ENCODE measurements around the gene UMAD1. TPM values are rescaled to one million over a fixed set of nuclear protein-coding genes. Genes with fewer than 3 reads are reported as not detected.

UMAD1 gene
- total RNA-seq, 1 donor from 2014 or later = 18.0 TPM

DNA sequence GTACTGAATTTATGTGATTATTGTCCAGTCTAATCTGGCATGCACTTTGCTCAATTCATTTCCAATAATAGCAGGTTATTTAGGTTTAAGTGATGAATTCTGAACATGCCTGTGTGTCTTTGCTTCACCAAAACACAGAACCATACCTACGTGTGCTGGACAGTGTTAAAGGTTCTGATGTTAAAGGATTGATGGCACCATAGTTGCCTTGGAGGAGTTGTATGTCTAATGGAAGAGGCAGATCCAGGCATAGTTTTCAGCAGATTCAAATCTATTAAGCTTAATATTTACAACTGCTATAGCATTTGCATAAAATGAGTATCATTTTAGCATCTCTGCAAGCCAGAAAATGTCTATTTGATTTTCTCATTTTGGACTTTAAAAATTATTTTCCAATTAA lies 28.0 kb upstream of the UMAD1 start:
- intact Hi-C loops (cut with DNase I) = no loop called here
- ATAC-seq = no peak

GRCh38 chr7:7613210-7613609 lies 27.3 kb upstream of the UMAD1 start:
- no peak for TF ChIP-seq CTCF (IDR thresholded peaks at IDR 0.05)
- no peak overlapping the region for H3K4me3 ChIP-seq
- intact Hi-C loops (cut with DNase I) = no loop called here
- DNase-seq (no peak), ATAC-seq (no peak)
- H3K27me3 ChIP-seq = no peaks in the 10 kb centered on the region
- H3K36me3 ChIP-seq = peaks cover 4% of the 10 kb centered on the region
- H3K27ac ChIP-seq = no peak overlapping the region
- H3K9me3 ChIP-seq = no peaks in the 10 kb centered on the region
- no peaks in the 10 kb centered on the region for H3K4me1 ChIP-seq

More for the DNA sequence above, 28.0 kb upstream of the UMAD1 start:
- no peak overlapping the region for H3K4me3 ChIP-seq
- no peaks in the 10 kb centered on the region for H3K9me3 ChIP-seq
- no peaks in the 10 kb centered on the region for H3K27me3 ChIP-seq
- TF ChIP-seq CTCF (IDR thresholded peaks at IDR 0.05) = no peak
- no peak overlapping the region for H3K27ac ChIP-seq
- no peaks in the 10 kb centered on the region for H3K4me1 ChIP-seq
- H3K36me3 ChIP-seq = peaks cover 11% of the 10 kb centered on the region
- DNase-seq = no peak

DNA sequence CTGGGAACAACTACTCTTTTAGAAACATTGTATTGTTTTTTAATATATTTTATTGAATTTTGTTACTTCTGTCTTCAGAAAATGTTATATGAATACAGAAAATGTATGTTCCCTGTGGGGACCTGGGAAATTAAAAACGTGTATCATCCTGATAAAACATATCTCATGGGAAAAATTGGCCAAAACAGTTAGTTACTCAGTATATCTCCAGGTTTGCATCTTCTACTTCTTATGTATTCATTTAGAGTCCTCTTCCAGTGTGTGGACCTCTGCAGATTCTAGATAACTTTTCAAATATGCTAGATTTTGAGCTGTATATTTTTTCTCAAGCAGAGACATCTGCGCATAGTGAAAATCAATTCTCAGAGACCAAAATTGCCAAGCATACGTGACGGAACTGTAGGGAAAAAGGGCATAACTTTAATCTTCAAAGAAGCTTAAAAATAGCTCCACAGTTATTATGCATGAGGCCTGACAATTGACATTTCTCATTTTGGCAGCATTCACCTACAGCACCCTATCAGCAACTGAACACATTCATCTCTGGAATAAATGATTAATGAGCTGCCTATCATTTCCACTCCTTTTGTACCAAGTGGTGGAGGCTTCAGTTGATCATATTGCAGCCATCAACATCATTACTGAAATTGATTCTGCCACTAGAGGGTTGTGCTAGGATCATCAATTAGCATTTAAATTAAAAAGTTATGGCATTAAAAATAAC lies 26.4 kb upstream of the UMAD1 start:
- no peak overlapping the region for H3K27ac ChIP-seq
- TF ChIP-seq CTCF (IDR thresholded peaks at IDR 0.05) = no peak

DNA sequence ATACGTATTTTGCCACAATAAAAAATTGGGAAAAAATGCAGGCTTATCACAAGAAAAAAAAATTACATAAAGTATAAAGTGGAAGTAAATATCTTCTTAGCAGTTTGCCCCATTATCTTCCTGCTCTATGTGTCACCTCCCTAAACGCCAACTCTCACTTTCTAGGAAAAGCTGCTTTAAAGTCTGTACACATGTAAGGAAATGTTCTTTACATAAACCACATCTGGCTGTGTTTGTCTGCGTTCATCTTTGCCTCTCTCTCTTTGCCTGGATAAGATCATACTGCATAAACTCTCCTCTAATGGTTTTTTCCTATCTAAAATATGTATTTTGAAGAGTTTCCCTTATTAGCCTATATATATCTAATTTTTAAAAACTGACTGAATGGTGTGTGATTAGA lies 23.0 kb upstream of the UMAD1 start:
- DNase-seq = no peak
- intact Hi-C loops (cut with DNase I) = no loop called here
- ATAC-seq = no peak
- no peak for TF ChIP-seq CTCF (IDR thresholded peaks at IDR 0.05)
- no peaks in the 10 kb centered on the region for H3K27me3 ChIP-seq
- H3K4me1 ChIP-seq = no peaks in the 10 kb centered on the region
- H3K9me3 ChIP-seq = no peaks in the 10 kb centered on the region
- H3K36me3 ChIP-seq = no peaks in the 10 kb centered on the region
- H3K27ac ChIP-seq = no peak overlapping the region
- no peak overlapping the region for H3K4me3 ChIP-seq

More for the DNA sequence above, 26.4 kb upstream of the UMAD1 start:
- ATAC-seq = no peak
- Histone ChIP-seq H3K4me1 (no peaks in the 10 kb centered on the region), H3K9me3 (no peaks in the 10 kb centered on the region), H3K27me3 (no peaks in the 10 kb centered on the region), H3K4me3 (no peak overlapping the region), H3K36me3 (no peaks in the 10 kb centered on the region)
- intact Hi-C loops (cut with DNase I) = no loop called here
- DNase-seq = no peak

DNA sequence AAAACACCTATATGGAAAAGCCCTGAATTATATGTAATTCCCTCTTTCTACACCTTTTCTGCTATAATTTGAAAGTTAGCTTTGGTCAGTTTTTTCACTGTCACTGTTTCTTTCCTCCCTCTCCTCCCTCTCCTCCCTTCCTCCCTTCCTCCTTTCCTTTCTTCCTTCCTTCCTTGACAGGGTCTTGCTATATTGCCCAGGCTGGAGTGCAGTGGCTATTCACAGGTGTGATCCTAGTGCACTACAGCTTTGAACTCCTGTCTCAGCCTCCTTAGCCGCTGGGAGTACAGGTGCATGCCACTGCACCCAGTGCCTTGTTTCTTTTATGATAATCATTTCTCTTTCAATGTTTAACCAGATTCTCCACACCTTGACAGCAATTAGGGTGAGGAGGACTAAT lies 22.1 kb upstream of the UMAD1 start:
- H3K9me3 ChIP-seq = no peaks in the 10 kb centered on the region
- no peaks in the 10 kb centered on the region for H3K4me1 ChIP-seq
- no peak overlapping the region for H3K27ac ChIP-seq
- ATAC-seq (no peak), DNase-seq (no peak)
- TF ChIP-seq CTCF (IDR thresholded peaks at IDR 0.05) = no peak
- no peaks in the 10 kb centered on the region for H3K36me3 ChIP-seq
- intact Hi-C loops (cut with DNase I) = no loop called here
- no peak overlapping the region for H3K4me3 ChIP-seq
- H3K27me3 ChIP-seq = no peaks in the 10 kb centered on the region

GRCh38 chr7:7620236-7620635 lies 20.3 kb upstream of the UMAD1 start:
- no peak for ATAC-seq
- Histone ChIP-seq H3K27me3 (no peaks in the 10 kb centered on the region), H3K4me3 (no peak overlapping the region), H3K36me3 (no peaks in the 10 kb centered on the region), H3K27ac (no peak overlapping the region), H3K9me3 (no peaks in the 10 kb centered on the region), H3K4me1 (no peaks in the 10 kb centered on the region)
- no peak for DNase-seq
- no peak for TF ChIP-seq CTCF (IDR thresholded peaks at IDR 0.05)
- intact Hi-C loops (cut with DNase I) = no loop called here

Measured in upper lobe of right lung (tissue), 1 donor.